GM18508 (cell line): ENCODE measurements around the gene SEMA6A.

ENCODE experiments used
- ATAC-seq: cut with Tn5 transposase; IDR thresholded peaks from one replicate; pipeline ENCODE4 v1.9.1; 2021; ENCODE audit warnings: moderate number of reproducible peaks; ENCODE audit not compliant: insufficient read depth, unreplicated experiment

SEMA6A gene

GRCh38 chr5:116418774-116419173 is 155.8 kb downstream of the SEMA6A start:
- ATAC-seq = no peak

DNA sequence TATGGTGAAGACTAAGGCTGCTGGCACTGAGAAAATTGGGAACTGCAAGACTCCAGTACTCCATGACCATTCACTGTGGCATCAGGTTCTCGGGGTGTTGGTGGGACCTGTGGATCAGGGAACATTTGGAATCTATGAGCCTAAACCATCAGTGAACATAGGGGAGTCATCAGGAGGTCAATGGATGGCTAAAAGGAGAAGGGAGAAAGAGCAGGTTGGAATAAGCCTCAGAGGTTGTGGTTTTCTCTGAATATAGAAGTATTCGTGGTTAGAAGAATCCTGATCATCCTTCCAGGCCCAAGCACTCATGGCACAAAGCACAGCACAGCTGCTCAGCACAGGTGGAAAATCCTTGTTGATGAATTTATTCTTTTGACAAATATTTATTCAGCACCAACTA is 156.6 kb downstream of the SEMA6A start:
- no peak for ATAC-seq

DNA sequence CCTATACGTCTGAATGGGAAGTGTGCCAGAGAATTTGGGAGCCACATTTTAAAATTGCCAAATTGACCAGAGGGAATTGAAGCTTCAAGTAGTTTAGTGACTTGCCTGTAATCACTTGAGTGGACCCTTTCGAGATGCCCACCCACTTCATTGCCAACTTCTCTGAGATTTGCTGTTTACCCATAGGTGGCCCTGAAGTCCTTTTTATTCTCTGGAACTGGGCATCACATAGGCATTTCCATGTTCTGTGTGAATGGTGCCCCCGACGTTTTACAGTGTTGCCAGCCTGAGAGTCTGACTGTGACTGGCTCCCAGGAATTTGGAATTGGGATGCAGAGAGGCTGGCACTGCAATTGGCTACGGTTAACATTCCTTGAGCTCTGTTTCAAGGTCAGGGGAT is 158.6 kb downstream of the SEMA6A start:
- no peak for ATAC-seq

DNA sequence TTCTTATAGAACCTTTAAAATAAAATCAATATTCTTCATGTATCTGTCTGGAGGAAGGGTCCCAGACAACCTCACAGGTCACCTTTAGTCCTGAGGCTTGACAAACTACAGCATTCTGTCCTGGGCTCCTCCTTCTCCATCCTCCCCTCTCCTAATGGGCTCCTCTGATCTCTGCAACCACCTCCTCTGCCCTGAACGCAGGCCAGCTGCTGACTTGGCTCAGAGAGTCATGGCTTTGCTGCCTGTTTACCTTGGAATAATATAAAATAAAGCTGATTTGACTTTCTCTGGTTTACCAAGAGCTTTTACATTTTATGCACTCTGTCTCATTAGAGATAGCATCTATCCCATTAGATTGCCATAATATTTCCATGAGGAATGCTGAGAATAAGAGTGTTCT is 159.4 kb downstream of the SEMA6A start:
- no peak for ATAC-seq

DNA sequence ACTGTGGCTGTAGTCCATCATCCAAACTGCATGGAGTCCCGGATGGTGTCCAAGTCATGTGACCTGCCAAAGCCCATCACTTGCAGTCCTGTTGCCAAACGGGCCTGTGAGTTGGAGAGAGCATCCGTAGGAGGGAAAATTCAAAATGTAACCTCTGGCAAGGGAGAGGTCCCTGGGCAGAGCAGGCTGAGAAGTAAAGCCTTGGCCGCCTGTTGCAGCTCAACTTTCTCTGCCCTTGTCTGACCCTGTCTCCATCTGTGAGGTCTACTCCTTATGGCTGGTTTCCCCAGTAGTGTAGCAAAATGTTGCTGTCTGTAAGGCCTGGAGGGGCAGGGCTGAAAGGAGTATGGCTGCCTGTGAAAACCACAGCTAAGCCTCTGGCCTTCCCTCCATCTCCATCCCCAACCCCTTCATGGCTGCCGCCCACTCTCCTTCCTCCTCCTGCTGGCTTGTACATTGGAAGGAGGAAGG is 163.5 kb downstream of the SEMA6A start:
- no peak for ATAC-seq

DNA sequence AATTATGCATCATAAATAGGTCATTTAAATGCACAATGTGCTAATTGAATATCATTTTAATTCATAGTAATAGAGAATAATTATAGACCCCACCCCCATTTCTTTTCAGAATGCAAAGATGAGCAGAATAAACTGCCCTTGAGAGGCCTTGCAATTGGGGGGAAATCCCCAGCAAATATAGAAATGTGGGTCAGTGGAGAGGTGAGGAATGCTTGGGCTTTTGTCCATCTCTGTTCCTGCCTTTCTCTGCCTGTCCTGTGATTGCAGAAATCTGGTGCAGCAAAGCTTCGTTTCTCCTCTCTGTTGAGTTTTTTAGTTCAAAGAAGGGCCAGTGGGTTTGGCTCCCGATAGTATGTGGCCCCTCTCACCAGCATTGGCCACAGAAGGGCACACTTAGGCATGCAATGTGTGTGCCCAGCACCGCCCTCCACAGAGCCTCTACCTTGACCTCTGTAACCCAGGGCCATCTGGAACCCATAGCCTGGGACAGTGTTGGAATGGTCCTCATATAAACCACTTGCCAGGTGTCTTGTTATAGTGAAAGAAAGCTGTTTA is 164.2 kb downstream of the SEMA6A start:
- ATAC-seq = no peak

DNA sequence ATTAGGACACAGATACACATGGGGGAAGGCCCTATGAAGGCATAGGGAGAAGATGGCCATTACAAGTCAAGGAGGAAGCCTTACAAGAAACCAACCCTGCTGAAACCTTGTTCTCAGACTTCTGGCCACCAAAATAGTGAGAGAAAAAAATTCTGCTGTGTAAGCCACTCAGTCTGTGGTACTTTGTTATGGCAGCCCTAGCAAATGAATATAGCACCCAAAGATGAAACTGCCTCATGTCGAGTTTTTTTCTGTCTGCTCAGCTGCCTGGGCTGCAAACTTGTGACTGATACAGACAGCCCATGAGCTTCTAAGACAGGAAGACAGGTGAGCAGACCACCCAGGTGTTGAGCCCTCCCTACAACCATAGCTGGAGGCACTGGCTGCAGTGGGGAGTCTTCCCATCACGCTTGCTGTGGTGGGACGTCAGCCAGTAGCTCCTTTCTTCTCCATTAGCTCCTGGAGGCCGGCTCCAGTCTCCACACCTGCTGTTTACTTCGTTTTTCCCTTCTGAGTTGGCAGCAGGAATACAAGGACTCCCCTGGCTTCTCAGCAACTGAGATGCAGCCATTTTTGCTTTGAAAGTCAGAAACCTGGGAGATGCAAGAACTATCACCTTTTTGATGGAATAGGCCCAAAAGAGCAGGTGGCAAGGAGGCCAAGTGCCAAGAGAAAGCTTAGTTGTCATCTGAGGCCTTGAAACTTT is 164.9 kb downstream of the SEMA6A start:
- no peak for ATAC-seq

DNA sequence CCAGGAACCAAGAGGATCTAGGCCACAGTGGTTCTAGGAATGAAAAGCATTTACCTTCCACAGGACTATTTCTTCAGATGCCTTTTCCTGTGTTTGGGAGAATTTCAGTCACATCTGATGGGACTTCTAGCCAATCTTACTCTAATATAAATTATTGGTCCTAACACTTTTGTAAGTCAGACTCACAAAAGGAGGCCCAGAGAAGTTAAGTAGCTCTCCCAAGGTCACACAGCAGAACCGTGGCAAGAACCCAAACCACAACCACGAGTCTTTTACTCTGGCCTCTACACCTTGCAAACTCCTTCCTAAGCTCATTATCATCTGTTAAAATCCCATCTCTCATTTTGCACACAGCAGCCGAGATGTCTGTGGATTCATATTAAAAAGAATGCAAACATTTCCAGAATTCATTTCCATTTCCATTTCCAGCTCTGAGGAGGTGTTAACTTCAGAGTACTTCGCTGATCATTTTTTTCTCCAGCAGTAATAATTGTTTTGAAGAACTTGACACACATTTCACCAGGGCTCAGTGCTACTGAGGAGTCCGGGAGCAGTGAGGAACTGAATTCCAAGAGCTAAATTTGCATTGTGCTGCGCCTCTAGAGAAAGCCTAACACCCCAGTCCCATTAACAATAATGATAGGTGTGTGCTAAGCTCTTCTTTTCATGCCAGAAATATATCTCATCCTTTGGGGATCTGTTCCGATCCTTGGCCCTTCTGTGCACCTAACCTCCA is 168.1 kb downstream of the SEMA6A start:
- ATAC-seq = no peak

GRCh38 chr5:116404792-116405191 is 169.8 kb downstream of the SEMA6A start:
- ATAC-seq = no peak

DNA sequence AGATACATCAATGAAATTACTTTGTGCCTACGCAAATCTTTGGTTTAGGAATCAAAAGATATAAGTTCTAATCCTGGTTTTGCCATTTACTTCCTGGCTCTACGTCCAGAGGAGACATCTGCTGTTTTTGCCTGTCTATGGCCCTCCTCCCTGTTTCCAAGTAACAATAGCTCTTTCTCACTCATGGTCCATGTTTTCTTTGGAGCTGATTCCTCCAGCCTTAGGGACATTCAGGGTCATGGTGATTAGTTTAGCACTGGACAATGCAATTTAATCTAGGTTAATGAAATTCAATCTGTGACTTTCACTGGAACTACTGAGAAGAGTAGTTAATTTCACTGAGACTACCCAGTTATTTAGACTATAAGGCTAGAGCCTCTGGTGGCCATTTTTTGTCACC is 170.6 kb downstream of the SEMA6A start:
- no peak for ATAC-seq

GRCh38 chr5:116402235-116402634 is 172.4 kb downstream of the SEMA6A start:
- ATAC-seq = no peak

DNA sequence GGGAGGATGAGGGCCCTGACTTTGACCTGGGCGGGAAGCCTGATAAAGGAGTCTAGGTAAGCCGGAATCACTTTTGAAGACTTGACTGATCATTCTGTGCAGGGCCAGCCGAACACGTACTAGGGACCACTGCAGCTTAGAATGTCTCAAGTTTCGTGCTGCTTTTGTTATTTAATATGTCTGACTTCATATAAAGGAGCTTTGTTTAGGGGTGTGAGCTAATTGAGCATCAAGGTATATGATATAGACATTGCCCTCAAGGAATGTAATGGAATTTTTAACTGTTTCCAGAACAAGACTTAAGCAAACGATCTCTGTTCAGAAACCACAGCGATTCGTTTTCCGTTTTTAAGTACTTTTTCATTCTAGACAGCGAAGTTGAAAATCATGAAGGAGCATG is 173.0 kb downstream of the SEMA6A start:
- ATAC-seq = no peak

GRCh38 chr5:116396476-116397099 is 178.0 kb downstream of the SEMA6A start:
- ATAC-seq = no peak

- no peak for ATAC-seq
Observed at GRCh38 chr5:116395631-116396203, 178.9 kb downstream of the SEMA6A start.

DNA sequence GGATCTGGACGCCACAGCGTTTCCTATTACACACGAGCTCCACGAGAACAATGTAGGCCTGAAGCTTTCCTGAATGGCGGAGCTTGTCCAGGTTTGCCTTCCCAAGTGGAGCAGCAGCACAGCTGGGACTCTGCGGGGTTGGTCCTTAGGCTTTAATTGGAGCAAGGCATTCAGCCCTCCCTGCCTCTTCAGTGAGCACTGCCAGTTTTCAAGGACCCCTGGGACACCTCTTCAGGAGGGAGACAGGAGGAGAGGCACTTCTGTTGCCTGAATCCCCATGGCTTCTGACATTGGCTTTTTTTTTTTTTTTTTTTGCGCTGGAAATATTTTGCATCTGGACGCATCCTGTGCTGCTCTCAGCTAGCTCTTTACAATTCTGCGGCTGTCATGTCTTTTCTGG is 179.4 kb downstream of the SEMA6A start:
- ATAC-seq = no peak

GRCh38 chr5:116394186-116394867 is 180.3 kb downstream of the SEMA6A start:
- no peak for ATAC-seq
